IPS DF 4.7 (cell line): ENCODE results near the gene RPL13.

Experiments
- DNase-seq: peaks from one replicate; pipeline ENCODE4 v3.0.0-alpha.2; 2013; ENCODE audit warnings: low spot score; ENCODE audit errors: extremely low read depth

Gene RPL13

GRCh38 chr16:89560378-89561141 lies at the start of gene RPL13:
RPL13 (plus strand) TSS chr16:89560682; CDS start chr16:89560960, 278 bp downstream.
- DNase-seq = peak; percentile 56

GRCh38 chr16:89511374-89511773 lies 49.1 kb upstream of the RPL13 start:
- DNase-seq = no peak

- DNase-seq = no peak
Measured at GRCh38 chr16:89512453-89512852, 48.0 kb upstream of the RPL13 start.

DNA sequence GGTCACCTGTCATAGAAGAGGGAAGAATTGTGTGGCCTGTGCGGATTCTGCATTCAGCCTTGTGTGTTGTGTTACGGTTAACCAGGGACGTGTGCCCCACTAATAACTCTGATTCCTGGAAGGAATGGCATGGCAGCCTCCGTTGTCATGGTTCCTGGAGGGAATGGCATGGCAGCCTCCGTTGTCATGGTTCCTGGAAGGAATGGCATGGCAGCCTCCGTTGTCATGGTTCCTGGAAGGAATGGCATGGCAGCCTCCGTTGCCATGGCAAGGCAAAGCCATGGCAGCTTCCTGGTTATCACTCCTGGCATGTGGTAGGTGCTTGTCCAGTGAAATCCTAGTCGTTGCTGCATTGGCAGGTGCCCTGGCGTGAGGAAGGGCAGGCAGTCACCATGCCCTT lies 43.4 kb upstream of the RPL13 start:
- no peak for DNase-seq

GRCh38 chr16:89519881-89520280 lies 40.6 kb upstream of the RPL13 start:
- no peak for DNase-seq

DNA sequence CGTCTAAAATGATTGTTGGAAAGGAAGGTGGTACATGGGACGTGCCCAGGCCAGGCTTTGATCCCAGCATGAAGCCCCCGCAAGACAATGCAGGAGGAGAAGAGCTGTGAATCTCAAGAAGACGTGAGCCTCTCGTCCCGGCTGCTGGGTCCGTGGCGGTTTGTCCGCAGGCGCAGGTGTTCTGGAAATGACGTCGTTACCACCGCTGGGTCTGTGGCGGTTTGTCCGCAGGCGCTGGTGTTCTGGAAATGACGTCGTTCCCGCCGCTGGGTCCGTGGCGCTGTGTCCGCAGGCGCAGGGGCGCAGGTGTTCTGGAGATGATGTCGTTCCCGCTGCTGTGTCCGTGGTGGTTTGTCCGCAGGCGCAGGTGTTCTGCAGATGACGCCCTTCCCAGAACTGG lies 38.2 kb upstream of the RPL13 start:
- no peak for DNase-seq

DNA sequence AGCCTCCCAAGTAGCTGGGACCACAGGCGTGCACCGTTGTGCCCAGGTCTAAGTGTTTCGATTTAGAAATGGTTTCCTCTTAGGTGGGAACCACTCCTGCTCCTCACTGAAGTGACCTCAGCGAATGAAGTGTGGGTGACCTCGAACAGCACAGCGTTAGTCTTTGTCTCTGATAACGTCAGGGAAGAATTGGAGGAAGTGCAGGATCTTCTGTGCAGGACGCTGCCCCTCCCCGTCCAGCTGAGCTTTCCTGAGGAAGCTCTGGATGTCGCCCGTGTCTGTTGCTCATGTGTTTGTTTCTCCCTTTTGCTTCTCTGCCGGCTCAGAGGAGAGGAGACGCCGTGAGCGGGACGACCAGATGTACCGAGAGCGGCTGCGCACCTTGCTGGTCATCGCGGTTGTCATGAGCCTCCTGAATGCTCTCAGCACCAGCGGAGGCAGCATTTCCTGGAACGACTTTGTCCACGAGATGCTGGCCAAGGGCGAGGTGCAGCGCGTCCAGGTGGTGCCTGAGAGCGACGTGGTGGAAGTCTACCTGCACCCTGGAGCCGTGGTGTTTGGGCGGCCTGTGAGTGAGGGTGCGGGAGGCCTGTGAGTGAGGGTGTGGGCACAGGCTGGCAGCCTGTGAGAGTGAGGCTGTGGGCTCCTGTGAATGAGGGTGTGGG lies 36.7 kb upstream of the RPL13 start:
- no peak for DNase-seq

DNA sequence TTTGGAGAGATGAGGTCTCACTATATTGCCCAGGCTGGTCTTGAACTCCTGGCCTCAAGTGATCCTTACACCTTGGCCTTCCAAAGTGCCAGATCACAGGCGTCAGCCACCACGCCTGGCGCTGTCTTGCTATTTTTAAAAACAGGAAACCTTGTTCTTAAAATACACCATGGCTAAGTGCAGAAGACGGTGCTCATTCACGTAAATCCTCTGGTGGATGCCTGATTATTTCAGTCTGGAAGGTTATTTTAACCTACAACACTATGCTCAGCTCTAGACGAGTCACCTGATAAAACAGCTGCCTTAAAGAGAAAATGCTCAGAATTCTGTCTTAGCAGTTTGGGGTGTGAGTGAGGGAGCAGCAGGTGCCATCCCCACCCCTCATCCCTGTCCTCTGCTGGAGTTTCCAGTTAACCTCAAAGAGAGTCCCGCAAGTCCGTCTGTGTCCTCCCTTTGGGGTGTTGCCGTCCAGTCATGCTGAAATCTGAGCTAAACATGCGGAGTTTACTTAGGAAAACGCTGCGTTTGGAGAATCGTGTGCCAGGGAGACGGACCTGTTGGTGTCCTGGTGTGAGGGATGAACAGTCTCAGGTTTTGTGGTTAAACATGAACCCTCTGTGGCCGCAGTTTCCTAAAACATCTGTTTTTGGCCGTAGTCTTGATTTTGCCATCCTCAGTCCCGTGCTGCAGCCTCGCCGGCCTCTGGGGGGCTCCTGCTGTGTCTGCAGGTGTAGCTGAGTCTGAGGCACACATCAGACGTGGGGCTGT lies 35.2 kb upstream of the RPL13 start:
- no peak for DNase-seq

DNA sequence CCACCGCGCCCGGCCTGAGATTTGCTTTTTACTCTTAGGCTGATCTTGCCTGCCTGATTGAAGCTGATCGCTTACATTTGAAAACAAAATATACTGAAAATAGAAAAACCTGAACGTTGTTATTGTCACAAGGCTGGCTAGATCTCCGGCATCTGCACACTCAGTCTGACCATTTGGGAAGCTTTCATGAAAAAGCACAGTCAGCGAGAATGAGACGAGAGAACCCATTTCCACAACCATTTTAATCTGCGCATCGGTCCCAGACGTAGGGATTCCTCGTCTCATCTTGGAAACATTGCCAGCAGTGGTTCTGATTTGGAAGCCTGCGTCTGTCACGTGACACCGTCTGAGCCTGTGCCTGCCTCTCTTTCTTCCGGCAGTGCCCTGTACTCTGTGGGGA lies 31.4 kb upstream of the RPL13 start:
- DNase-seq = no peak

GRCh38 chr16:89530401-89531381 lies 29.8 kb upstream of the RPL13 start:
- DNase-seq = no peak

DNA sequence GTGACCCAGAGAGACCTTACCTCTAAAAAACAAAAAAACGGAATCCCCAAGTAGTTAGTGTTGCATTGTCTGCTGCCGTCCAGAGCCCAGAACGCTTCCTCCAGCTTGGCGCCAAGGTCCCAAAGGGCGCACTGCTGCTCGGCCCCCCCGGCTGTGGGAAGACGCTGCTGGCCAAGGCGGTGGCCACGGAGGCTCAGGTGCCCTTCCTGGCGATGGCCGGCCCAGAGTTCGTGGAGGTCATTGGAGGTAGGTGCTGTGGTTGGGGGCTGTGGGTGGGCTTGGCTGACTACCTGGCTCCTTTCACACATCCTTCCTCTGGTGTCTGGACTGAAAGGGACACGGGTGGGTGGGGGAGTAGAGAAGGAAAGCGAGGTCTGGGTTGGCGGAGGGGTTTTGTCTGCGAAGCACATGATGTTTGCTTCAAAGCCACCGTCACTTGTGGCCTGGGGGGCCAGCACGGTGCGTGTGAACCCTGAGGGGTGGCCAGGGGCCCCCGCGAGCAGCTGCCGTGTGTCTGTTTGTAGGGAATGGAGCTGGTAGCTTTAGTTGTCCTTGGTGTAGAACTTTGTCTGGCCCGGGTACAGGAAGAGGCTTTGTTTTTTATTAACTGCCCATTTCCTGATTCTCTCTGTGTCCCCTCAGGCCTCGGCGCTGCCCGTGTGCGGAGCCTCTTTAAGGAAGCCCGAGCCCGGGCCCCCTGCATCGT lies 28.5 kb upstream of the RPL13 start:
- no peak for DNase-seq

DNA sequence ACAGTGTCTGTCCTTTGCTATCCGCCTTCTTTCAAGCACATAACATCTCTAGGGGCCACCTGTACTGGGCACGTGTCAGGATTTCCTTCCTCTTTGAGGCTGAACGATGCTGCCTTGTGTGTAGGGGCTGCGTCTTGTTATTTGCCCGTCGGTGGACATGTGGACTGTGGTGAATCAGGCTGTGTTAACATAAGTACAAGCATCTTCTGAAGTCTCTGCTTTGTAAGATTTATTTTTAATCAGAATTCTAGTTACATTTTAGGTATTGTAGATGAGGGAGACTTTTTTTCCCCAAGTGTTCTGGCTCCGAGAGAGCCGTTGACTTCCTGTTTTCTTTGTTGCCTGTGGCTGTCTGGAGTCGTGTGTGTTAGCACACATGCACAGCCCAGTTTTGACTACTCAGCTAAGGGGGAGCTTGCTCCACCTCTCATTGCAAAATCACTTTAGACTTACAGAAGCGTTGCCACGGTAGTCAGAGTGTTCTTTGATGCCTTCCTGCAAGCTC lies 26.2 kb upstream of the RPL13 start:
- DNase-seq = no peak

DNA sequence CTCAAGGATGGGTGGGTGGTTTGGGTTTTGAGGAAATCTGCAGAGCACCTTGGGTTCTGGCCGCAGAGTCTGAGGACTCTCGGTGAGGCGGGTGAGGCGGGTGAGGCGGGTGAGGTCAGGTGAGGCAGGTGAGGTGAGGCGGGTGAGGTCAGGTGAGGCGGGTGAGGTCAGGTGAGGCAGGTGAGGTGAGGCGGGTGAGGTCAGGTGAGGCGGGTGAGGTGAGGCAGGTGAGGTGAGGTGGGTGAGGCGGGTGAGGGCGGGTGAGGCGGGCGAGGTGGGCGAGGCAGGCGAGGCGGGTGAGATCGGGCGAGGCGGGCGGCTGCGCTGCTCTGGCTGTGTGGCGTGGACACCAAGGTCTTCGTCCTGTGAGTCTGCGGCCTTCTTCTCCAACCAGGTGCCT lies 24.1 kb upstream of the RPL13 start:
- no peak for DNase-seq

- DNase-seq = no peak
Measured at GRCh38 chr16:89536886-89537548, 23.5 kb upstream of the RPL13 start.

- no peak for DNase-seq
Measured at GRCh38 chr16:89537549-89537925, 22.9 kb upstream of the RPL13 start.

DNA sequence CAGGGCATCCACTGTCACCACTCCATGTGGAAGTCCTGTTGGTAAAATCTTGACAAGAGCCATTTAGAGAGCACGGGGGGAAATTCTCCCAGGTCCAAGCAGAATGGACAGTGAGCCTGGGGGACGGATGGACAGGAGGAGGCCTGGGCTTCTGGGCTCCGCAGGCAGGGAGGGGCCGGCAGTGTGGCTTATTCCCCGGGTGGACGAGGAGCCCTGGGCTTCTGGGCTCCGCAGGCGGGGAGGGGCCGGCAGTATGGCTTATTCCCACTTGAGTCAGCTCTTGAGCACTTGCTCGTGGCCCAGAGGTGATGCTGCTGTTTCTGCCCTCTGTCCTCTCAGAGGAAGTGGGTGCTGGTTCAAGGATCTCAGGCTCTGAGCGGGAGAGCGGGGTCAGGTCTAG lies 22.2 kb upstream of the RPL13 start:
- DNase-seq = no peak

DNA sequence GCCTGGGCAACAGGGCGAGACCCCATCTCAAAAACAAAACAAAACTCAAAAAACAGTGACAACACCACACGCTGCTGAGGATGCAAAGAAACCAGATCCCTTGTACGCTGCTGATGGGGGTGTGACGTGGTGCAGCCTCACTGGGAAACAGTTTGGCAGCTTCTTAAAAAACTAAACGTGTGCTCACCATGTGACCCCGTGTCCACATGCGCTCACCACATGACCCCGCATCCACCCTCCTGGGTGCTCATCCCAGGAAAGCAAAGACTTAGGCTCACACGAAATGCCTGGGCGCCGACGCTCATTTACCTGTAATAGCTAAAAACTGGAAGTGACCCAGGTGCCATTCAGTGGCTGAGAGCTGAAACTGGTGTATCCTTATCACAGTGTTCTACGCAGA lies 19.9 kb upstream of the RPL13 start:
- no peak for DNase-seq

DNA sequence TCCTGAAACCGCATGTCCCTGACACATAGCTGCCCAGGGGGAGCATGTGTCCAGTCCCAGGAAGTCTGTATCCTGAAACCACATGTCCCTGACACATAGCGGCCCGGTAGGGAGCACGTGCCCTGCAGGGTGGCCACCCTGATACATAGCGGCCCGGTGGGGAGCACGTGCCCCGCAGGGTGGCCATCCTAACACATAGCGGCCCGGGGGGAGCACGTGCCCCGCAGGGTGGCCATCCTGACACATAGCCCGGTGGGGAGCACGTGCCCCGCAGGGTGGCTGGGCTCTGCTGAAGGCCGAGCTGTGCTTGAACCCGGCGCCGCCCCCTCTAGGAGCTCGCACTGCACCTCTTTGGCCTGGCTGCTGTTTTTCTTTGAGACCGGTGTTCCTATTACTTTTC lies 18.7 kb upstream of the RPL13 start:
- DNase-seq = no peak

DNA sequence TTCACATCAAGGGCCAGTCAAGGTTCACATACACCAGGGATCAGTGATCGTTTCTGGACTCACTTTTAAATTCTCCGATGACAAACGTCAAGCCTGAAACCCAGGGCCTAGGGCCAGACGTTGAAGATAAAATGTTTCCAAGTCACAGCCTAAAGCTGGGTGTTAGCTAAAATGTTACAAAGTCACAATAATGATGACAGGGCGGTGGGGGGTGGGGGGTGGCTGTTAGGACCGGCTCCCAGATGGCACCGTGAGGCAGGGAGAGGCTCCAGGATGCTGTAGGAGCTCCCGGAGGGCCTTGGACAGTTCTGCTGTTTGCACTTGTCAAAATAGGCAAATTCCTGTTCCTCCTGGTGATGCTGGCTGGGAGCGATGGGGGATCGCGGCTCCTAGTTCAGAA lies 16.4 kb upstream of the RPL13 start:
- no peak for DNase-seq

DNA sequence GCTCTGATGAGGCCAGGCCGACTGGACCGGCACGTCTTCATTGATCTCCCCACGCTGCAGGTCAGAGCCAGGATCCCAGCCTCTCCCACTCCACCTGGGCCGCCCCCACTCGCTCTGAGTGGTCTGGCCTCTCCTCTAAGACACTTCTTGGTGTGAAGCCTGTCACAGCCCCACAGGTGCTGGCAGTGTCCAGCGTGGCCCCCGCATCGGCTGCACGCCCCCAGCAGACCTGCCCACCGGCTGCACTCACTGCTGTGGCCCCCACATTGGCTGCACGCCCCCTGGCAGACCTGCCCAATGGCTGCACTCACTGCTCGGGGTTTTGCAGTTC lies 15.8 kb upstream of the RPL13 start:
- no peak for DNase-seq
